DND-41 (cell line): Measurements from ENCODE around the gene GREM2.

Experiments used
- EZH2 ChIP-seq: IDR thresholded peaks from 3 replicates; pipeline ENCODE4 v1.6.1; 2012; ENCODE audit warnings: borderline replicate concordance, low read depth, mild to moderate bottlenecking, moderate library complexity, low read length, inconsistent platforms; ENCODE audit not compliant: severe bottlenecking
- TF ChIP-seq, protein P1 (sequence below): IDR thresholded peaks from 2 replicates; pipeline ENCODE4 v1.5.1; 2012; ENCODE audit warnings: borderline replicate concordance, low read length, moderate library complexity, mild to moderate bottlenecking; ENCODE audit not compliant: poor library complexity, severe bottlenecking; ENCODE audit errors: extremely low read depth

DNA sequence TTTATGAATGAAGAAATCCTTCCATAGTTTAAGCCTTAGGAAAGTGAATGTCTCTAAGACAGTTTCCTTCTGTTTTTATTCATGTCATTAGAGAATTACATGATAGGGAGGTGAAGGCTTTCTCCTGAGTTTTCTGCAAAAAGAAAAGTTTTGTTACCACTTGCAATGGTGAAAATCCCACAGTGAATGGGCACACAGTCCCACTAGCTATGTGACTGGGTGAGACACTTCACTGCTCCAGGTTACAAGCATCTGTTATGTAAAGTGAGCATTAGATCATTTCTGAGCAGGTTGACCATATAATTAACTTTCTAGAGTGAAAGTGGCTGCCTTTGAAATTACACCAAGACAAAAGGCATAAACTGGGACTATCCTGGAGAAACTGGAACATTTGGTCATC, 38.9 kb upstream of the GREM2 start:
- TF ChIP-seq, protein P1, sequence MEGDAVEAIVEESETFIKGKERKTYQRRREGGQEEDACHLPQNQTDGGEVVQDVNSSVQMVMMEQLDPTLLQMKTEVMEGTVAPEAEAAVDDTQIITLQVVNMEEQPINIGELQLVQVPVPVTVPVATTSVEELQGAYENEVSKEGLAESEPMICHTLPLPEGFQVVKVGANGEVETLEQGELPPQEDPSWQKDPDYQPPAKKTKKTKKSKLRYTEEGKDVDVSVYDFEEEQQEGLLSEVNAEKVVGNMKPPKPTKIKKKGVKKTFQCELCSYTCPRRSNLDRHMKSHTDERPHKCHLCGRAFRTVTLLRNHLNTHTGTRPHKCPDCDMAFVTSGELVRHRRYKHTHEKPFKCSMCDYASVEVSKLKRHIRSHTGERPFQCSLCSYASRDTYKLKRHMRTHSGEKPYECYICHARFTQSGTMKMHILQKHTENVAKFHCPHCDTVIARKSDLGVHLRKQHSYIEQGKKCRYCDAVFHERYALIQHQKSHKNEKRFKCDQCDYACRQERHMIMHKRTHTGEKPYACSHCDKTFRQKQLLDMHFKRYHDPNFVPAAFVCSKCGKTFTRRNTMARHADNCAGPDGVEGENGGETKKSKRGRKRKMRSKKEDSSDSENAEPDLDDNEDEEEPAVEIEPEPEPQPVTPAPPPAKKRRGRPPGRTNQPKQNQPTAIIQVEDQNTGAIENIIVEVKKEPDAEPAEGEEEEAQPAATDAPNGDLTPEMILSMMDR = no peak
- TF ChIP-seq EZH2 = no peak
